ENCODE results near the gene STK38L.

The STK38L gene

GRCh38 chr12:27303139-27304111 is 59.3 kb downstream of the STK38L start:
- Histone ChIP-seq H2BK5ac (ENCODE audit: low read depth, low read length, poor library complexity, severe bottlenecking) (no peak overlapping the region), H2AFZ (ENCODE audit: low read depth, low read length) (no peak overlapping the region), H2BK15ac (ENCODE audit: low read depth, poor library complexity, severe bottlenecking) (no peak overlapping the region), H3K4me3 (ENCODE audit: insufficient read depth in 1 of 2, low read depth in 1 of 2, low read length in 2 of 2) (no peak overlapping the region), H2BK120ac (ENCODE audit: low read depth, low read length) (no peak overlapping the region), H3K27ac (ENCODE audit: low read length, poor library complexity, severe bottlenecking) (no peak overlapping the region), H3K14ac (ENCODE audit: low read length in 2 of 2) (no peak overlapping the region), H3K9ac (ENCODE audit: low read length) (no peak overlapping the region), H2BK12ac (ENCODE audit: low read length in 2 of 2) (no peak overlapping the region), H3K4me1 (ENCODE audit: control insufficient read depth, insufficient read depth, low read depth, low read length) (peaks cover 3% of the 10 kb centered on the region), H3K4ac (ENCODE audit: low read depth in 1 of 2, low read length in 2 of 2) (peak overlapping the region in 1 of 2 experiments; percentile 49), H2AK5ac (ENCODE audit: low read length, severe bottlenecking) (no peak overlapping the region), H4K91ac (ENCODE audit: low read length) (no peak overlapping the region), H3K23ac (ENCODE audit: low read length in 2 of 2) (no peak overlapping the region), H3K27me3 (ENCODE audit: control insufficient read depth in 1 of 2, insufficient read depth in 1 of 2, low read length in 2 of 2) (no peaks in the 10 kb centered on the region), H3K36me3 (ENCODE audit: control insufficient read depth in 1 of 2, insufficient read depth in 2 of 2, low read depth in 1 of 2, low read length in 2 of 2) (peaks cover 0 to 58% of the 10 kb centered on the region in 2 experiments), H3K4me2 (ENCODE audit: low read length, poor library complexity, severe bottlenecking) (no peak overlapping the region), H4K8ac (ENCODE audit: low read length) (no peak overlapping the region), H3K79me1 (replicated peaks; ENCODE audit: low read length, poor library complexity, severe bottlenecking) (peaks cover 2% of the 10 kb centered on the region), H3K18ac (ENCODE audit: low read depth in 1 of 2, low read length in 2 of 2) (peak overlapping the region in 1 of 2 experiments; percentile 57), H3K9me3 (ENCODE audit: control insufficient read depth, low read length) (no peaks in the 10 kb centered on the region)
- peak; percentile 19 for DNase-seq
- 84% methylated on average over 3 of the region's 3 CpGs for WGBS

- Histone ChIP-seq H3K4me2 (ENCODE audit: low read length, poor library complexity, severe bottlenecking) (no peak overlapping the region), H3K79me1 (replicated peaks; ENCODE audit: low read length, poor library complexity, severe bottlenecking) (peaks cover 2% of the 10 kb centered on the region), H2BK5ac (ENCODE audit: low read depth, low read length, poor library complexity, severe bottlenecking) (no peak overlapping the region), H2AK5ac (ENCODE audit: low read length, severe bottlenecking) (no peak overlapping the region), H3K4me3 (ENCODE audit: insufficient read depth in 1 of 2, low read depth in 1 of 2, low read length in 2 of 2) (no peak overlapping the region), H3K27me3 (ENCODE audit: control insufficient read depth in 1 of 2, insufficient read depth in 1 of 2, low read length in 2 of 2) (no peaks in the 10 kb centered on the region), H2BK15ac (ENCODE audit: low read depth, poor library complexity, severe bottlenecking) (no peak overlapping the region), H3K4ac (ENCODE audit: low read depth in 1 of 2, low read length in 2 of 2) (no peak overlapping the region), H3K9ac (ENCODE audit: low read length) (peak overlapping the region; percentile 12), H3K9me3 (ENCODE audit: control insufficient read depth, low read length) (no peaks in the 10 kb centered on the region), H2BK120ac (ENCODE audit: low read depth, low read length) (no peak overlapping the region), H3K27ac (ENCODE audit: low read length, poor library complexity, severe bottlenecking) (no peak overlapping the region), H2AFZ (ENCODE audit: low read depth, low read length) (no peak overlapping the region), H3K14ac (ENCODE audit: low read length in 2 of 2) (no peak overlapping the region), H3K18ac (ENCODE audit: low read depth in 1 of 2, low read length in 2 of 2) (no peak overlapping the region), H4K91ac (ENCODE audit: low read length) (no peak overlapping the region), H3K36me3 (ENCODE audit: control insufficient read depth in 1 of 2, insufficient read depth in 2 of 2, low read depth in 1 of 2, low read length in 2 of 2) (peaks cover 0 to 54% of the 10 kb centered on the region in 2 experiments), H2BK12ac (ENCODE audit: low read length in 2 of 2) (no peak overlapping the region), H3K4me1 (ENCODE audit: control insufficient read depth, insufficient read depth, low read depth, low read length) (peaks cover 3% of the 10 kb centered on the region), H4K8ac (ENCODE audit: low read length) (no peak overlapping the region), H3K23ac (ENCODE audit: low read length in 2 of 2) (no peak overlapping the region)
- no peak for DNase-seq
- 96% methylated on average over 1 of the region's 1 CpG for WGBS
Observed at GRCh38 chr12:27304856-27305255, 60.8 kb downstream of the STK38L start.

- H2AFZ ChIP-seq (ENCODE audit: low read depth, low read length): no peak overlapping the region
Observed at GRCh38 chr12:27305673-27306456, 61.8 kb downstream of the STK38L start.

More at GRCh38 chr12:27305673-27306456, 61.8 kb downstream of the STK38L start:
- H3K27ac ChIP-seq (ENCODE audit: low read length, poor library complexity, severe bottlenecking): no peak overlapping the region
- no CpG with 5 or more reads among the region's 1 CpG for WGBS
- H3K9me3 ChIP-seq (ENCODE audit: control insufficient read depth, low read length): no peaks in the 10 kb centered on the region
- H2BK120ac ChIP-seq (ENCODE audit: low read depth, low read length): no peak overlapping the region
- no peak overlapping the region for H3K4me3 ChIP-seq (ENCODE audit: insufficient read depth in 1 of 2, low read depth in 1 of 2, low read length in 2 of 2)
- DNase-seq: peak; percentile 58
- H3K14ac ChIP-seq (ENCODE audit: low read length in 2 of 2): no peak overlapping the region
- H3K4ac ChIP-seq (ENCODE audit: low read depth in 1 of 2, low read length in 2 of 2): no peak overlapping the region
- H3K27me3 ChIP-seq (ENCODE audit: control insufficient read depth in 1 of 2, insufficient read depth in 1 of 2, low read length in 2 of 2): no peaks in the 10 kb centered on the region
- peaks cover 2% of the 10 kb centered on the region for H3K79me1 ChIP-seq (replicated peaks; ENCODE audit: low read length, poor library complexity, severe bottlenecking)
- no peak overlapping the region for H2BK5ac ChIP-seq (ENCODE audit: low read depth, low read length, poor library complexity, severe bottlenecking)
- no peak overlapping the region for H2BK12ac ChIP-seq (ENCODE audit: low read length in 2 of 2)
- H2AK5ac ChIP-seq (ENCODE audit: low read length, severe bottlenecking): no peak overlapping the region
- peaks cover 0 to 53% of the 10 kb centered on the region in 2 experiments for H3K36me3 ChIP-seq (ENCODE audit: control insufficient read depth in 1 of 2, insufficient read depth in 2 of 2, low read depth in 1 of 2, low read length in 2 of 2)
- no peak overlapping the region for H3K18ac ChIP-seq (ENCODE audit: low read depth in 1 of 2, low read length in 2 of 2)
- H2BK15ac ChIP-seq (ENCODE audit: low read depth, poor library complexity, severe bottlenecking): no peak overlapping the region
- H3K23ac ChIP-seq (ENCODE audit: low read length in 2 of 2): no peak overlapping the region
- peaks cover 3% of the 10 kb centered on the region for H3K4me1 ChIP-seq (ENCODE audit: control insufficient read depth, insufficient read depth, low read depth, low read length)
- H4K8ac ChIP-seq (ENCODE audit: low read length): no peak overlapping the region
- no peak overlapping the region for H4K91ac ChIP-seq (ENCODE audit: low read length)
- peak overlapping the region; percentile 53 for H3K9ac ChIP-seq (ENCODE audit: low read length)
- no peak overlapping the region for H3K4me2 ChIP-seq (ENCODE audit: low read length, poor library complexity, severe bottlenecking)

Measured in mesenchymal stem cell (in vitro differentiated cells and primary cell).